ENCODE measurements around the gene RAB17.

GRCh38 chr2:237627441-237628246 is 37.1 kb upstream of the RAB17 start, which contains the start of gene LRRFIP1:
- TF ChIP-seq CTCF (IDR thresholded peaks at IDR 0.05), result peak in 1 of 6 experiments; percentile 15
- TF ChIP-seq POLR2A (IDR thresholded peaks at IDR 0.05), result peak in 1 of 2 donors; percentile 9

Measured in adrenal gland (tissue), 5 donors.